A673 (cell line): ENCODE results near the gene ACTL6B.

Experiments used
- CTCF ChIP-seq: fragments of 300-800, 200-600 bp; sonication (generic); conservative IDR thresholded peaks from 2 replicates; pipeline ENCODE4 v1.5.1; 2017; ENCODE audit warnings: low read depth, mild to moderate bottlenecking, antibody characterized with exemption, low read length, moderate library complexity, mixed read lengths
- EZH2 ChIP-seq: fragments of 200-600 bp; sonication (generic); IDR thresholded peaks from 2 replicates; pipeline ENCODE4 v1.6.1; 2017; ENCODE audit warnings: borderline replicate concordance, low read depth, mild to moderate bottlenecking, mixed read lengths, antibody characterized with exemption, low read length; ENCODE audit not compliant: poor library complexity, severe bottlenecking

GRCh38 chr7:100603726-100604027 is 52.6 kb downstream of the ACTL6B start:
- no peak for TF ChIP-seq CTCF
- TF ChIP-seq EZH2: no peak
